PFSK-1 (cell line): Measurements from ENCODE around the gene MTRF1L.

ENCODE experiments used
- FOXP2 ChIP-seq: optimal IDR thresholded peaks from 2 replicates; pipeline ENCODE3; 2011; ENCODE audit warnings: borderline replicate concordance, control low read depth, inconsistent platforms; ENCODE audit not compliant: insufficient read depth; ENCODE audit errors: extremely low read length, extremely low read depth
- POLR2AphosphoS5 ChIP-seq: IDR thresholded peaks from 2 replicates; pipeline ENCODE4 v1.6.1; 2012; ENCODE audit warnings: low read depth, mild to moderate bottlenecking, control low read depth, low read length, moderate library complexity
- REST ChIP-seq, 2 experiments: IDR thresholded peaks; 2 replicates each; pipeline versions ENCODE4 v1.6.1 to v1.8.0; 2011 to 2012; ENCODE audit warnings: low read depth in 2 of 2, low read length in 2 of 2, control low read depth in 1 of 2, inconsistent platforms in 1 of 2, mild to moderate bottlenecking in 1 of 2, moderate library complexity in 1 of 2; ENCODE audit not compliant: insufficient read depth in 1 of 2
- SIN3A ChIP-seq: IDR thresholded peaks from 2 replicates; pipeline ENCODE4 v1.6.1; 2012; ENCODE audit warnings: mild to moderate bottlenecking, low read length, moderate library complexity, borderline replicate concordance; ENCODE audit not compliant: insufficient read depth
- TAF1 ChIP-seq: IDR thresholded peaks from 2 replicates; pipeline ENCODE4 v1.6.1; 2012; ENCODE audit warnings: low read length, control low read depth, borderline replicate concordance; ENCODE audit not compliant: insufficient read depth

MTRF1L gene

GRCh38 chr6:153024709-153025017 lies 22.2 kb upstream of the MTRF1L start:
- TF ChIP-seq TAF1 (no peak), FOXP2 (no peak), SIN3A (no peak), REST (IDR thresholded peaks at IDR 0.05; ENCODE audit: insufficient read depth in 1 of 2, low read depth in 2 of 2, low read length in 2 of 2) (no peak), POLR2AphosphoS5 (no peak)

- TF ChIP-seq TAF1 (no peak), SIN3A (no peak), FOXP2 (no peak), REST (IDR thresholded peaks at IDR 0.05; ENCODE audit: insufficient read depth in 1 of 2, low read depth in 2 of 2, low read length in 2 of 2) (no peak), POLR2AphosphoS5 (no peak)
Measured at GRCh38 chr6:153023977-153024708, 21.6 kb upstream of the MTRF1L start.

GRCh38 chr6:153018355-153018754 lies 15.8 kb upstream of the MTRF1L start:
- TF ChIP-seq FOXP2 (no peak), TAF1 (no peak), REST (IDR thresholded peaks at IDR 0.05; ENCODE audit: insufficient read depth in 1 of 2, low read depth in 2 of 2, low read length in 2 of 2) (no peak), SIN3A (no peak), POLR2AphosphoS5 (no peak)

GRCh38 chr6:153016846-153017245 lies 14.3 kb upstream of the MTRF1L start:
- no peak for TF ChIP-seq SIN3A
- TF ChIP-seq POLR2AphosphoS5 = no peak

- no peak for TF ChIP-seq POLR2AphosphoS5
- TF ChIP-seq REST (IDR thresholded peaks at IDR 0.05; ENCODE audit: insufficient read depth in 1 of 2, low read depth in 2 of 2, low read length in 2 of 2) = no peak
- TF ChIP-seq FOXP2 = no peak
- TF ChIP-seq SIN3A = no peak
- TF ChIP-seq TAF1 = no peak
Measured at GRCh38 chr6:153015094-153015640, 12.7 kb upstream of the MTRF1L start.
